HepG2 (cell line): ENCODE results near the gene THOC6. TPM values are rescaled to one million over a fixed set of nuclear protein-coding genes. Genes with fewer than 3 reads are reported as not detected.

ENCODE experiments used
- ATAC-seq: fragments of 200-7000 bp; cut with Tn5 transposase; 3 replicates; pipeline ENCODE4 v1.9.1; 2020; ENCODE audit warnings: mild to moderate bottlenecking, moderate library complexity
- BruUV-seq: library from RNA; stranded (reverse); fragments of 400-500 nt; replicated peaks from 2 replicates; lab custom pipeline; 2021; lab: Mats Ljungman, UMichigan
- CTCF ChIA-PET: fragments of 300-600 bp; formaldehyde crosslinking; extraction: SDS; loops from one replicate; lab custom pipeline; 2021; ENCODE audit warnings: low total read pairs, inconsistent platforms, low intra/inter-chr PET ratio; lab: Yijun Ruan, JAX
- POLR2A ChIA-PET: fragments of 350-600 bp; sonication (Branson Sonifier 250); formaldehyde crosslinking; loops from one replicate; lab custom pipeline; 2020; ENCODE audit warnings: antibody characterized with exemption, inconsistent platforms; lab: Yijun Ruan, JAX
- DNase-seq: peaks from one replicate; pipeline ENCODE4 v3.0.0-alpha.2; 2015; ENCODE audit warnings: low spot score
- FAIRE-seq: peaks from 3 replicates; lab custom pipeline; 2011; peaks lifted over from hg19 to GRCh38; lab: Jason Lieb, UNC
- H2AFZ ChIP-seq: one replicate; pipeline ENCODE4 v1.6.1; 2011; ENCODE audit warnings: low read length, inconsistent platforms
- H3K27ac ChIP-seq: fragments of 300-600 bp; 3 replicates; pipeline ENCODE4 v1.8.0; 2011; ENCODE audit warnings: mixed run types, mild to moderate bottlenecking, mixed read lengths, low read length, inconsistent platforms; ENCODE audit not compliant: insufficient read depth; ENCODE audit errors: extremely low read length
- H3K27me3 ChIP-seq, 2 experiments: fragments of 200-600 bp in 1 of 2; 2 replicates in 1 of 2; 3 replicates in 1 of 2; pipeline versions ENCODE4 v1.6.0 to v1.8.0; 2011; ENCODE audit warnings: low read length in 2 of 2, mild to moderate bottlenecking in 2 of 2, moderate library complexity in 2 of 2, inconsistent platforms in 1 of 2; ENCODE audit not compliant: insufficient read depth in 2 of 2, control insufficient read depth in 1 of 2
- H3K36me3 ChIP-seq, 2 experiments: fragments of 200-600 bp in 1 of 2; replicated peaks in 1 of 2; 2 replicates in 1 of 2; 3 replicates in 1 of 2; pipeline versions ENCODE4 v1.5.1 to v1.8.0; 2011; ENCODE audit warnings: low read length in 2 of 2, inconsistent platforms in 1 of 2; ENCODE audit not compliant: insufficient read depth in 2 of 2, control insufficient read depth in 1 of 2
- H3K4me1 ChIP-seq: 2 replicates; pipeline ENCODE4 v1.5.1; 2012; ENCODE audit warnings: low read length, inconsistent platforms; ENCODE audit not compliant: insufficient read depth
- H3K4me2 ChIP-seq: 2 replicates; pipeline ENCODE4 v1.6.0; 2011; ENCODE audit warnings: low read depth, low read length, inconsistent platforms
- H3K4me3 ChIP-seq, 3 experiments: fragments of 200-600 bp in 1 of 3; sonication (generic), shearing (Covaris generic) in 1 of 3; replicated peaks in 1 of 3; 2 replicates each; pipeline ENCODE4 v1.5.1; 2011 to 2016; ENCODE audit warnings: low read length in 3 of 3, inconsistent platforms in 2 of 3, low read depth in 2 of 3, mild to moderate bottlenecking in 2 of 3, control low read depth in 1 of 3, mixed read lengths in 1 of 3; ENCODE audit not compliant: insufficient read depth in 1 of 3
- H3K79me2 ChIP-seq: one replicate; pipeline ENCODE4 v1.6.1; 2011; ENCODE audit warnings: low read length, inconsistent platforms; ENCODE audit not compliant: insufficient read depth
- H3K9ac ChIP-seq: 2 replicates; pipeline ENCODE4 v1.6.0; 2011; ENCODE audit warnings: mild to moderate bottlenecking, low read depth, low read length, inconsistent platforms; ENCODE audit not compliant: insufficient read depth
- H3K9me3 ChIP-seq: 2 replicates; pipeline ENCODE4 v1.5.1; 2012; ENCODE audit warnings: mild to moderate bottlenecking, low read length
- H4K20me1 ChIP-seq: 2 replicates; pipeline ENCODE4 v1.6.0; 2011; ENCODE audit warnings: inconsistent platforms, mild to moderate bottlenecking, low read length, moderate library complexity; ENCODE audit not compliant: insufficient read depth
- EEA1 ChIP-seq: sonication (generic); formaldehyde crosslinking; IDR thresholded peaks from 2 replicates; pipeline ENCODE4 v1.5.1; 2020; ENCODE audit warnings: mild to moderate bottlenecking, missing genetic modification reagents, borderline replicate concordance
- FOSL1 ChIP-seq: sonication (generic); formaldehyde crosslinking; IDR thresholded peaks from 2 replicates; pipeline ENCODE4 v1.9.0; 2021; ENCODE audit warnings: missing genetic modification reagents, borderline replicate concordance
- MED1 ChIP-seq: sonication (generic); formaldehyde crosslinking; IDR thresholded peaks from 2 replicates; pipeline ENCODE4 v1.4.0; 2020; ENCODE audit warnings: missing genetic modification reagents
- NFKB2 ChIP-seq: sonication (generic); formaldehyde crosslinking; IDR thresholded peaks from 2 replicates; pipeline ENCODE4 v1.4.0; 2020; ENCODE audit warnings: missing genetic modification reagents, borderline replicate concordance
- NONO ChIP-seq, 2 experiments: fragments of 450-650 bp in 1 of 2; sonication (generic) in 1 of 2; formaldehyde crosslinking in 1 of 2; IDR thresholded peaks in 1 of 2; conservative IDR thresholded peaks in 1 of 2; 2 replicates each; pipeline versions ENCODE4 v1.6.1 to v1.8.0; 2017 to 2022; ENCODE audit warnings: mild to moderate bottlenecking in 1 of 2, missing genetic modification reagents in 1 of 2, moderate library complexity in 1 of 2
- PITX1 ChIP-seq: sonication (generic); formaldehyde crosslinking; IDR thresholded peaks from 2 replicates; pipeline ENCODE4 v1.5.1; 2020; ENCODE audit warnings: mild to moderate bottlenecking, missing genetic modification reagents
- RFXANK ChIP-seq: IDR thresholded peaks from 2 replicates; pipeline ENCODE4 v1.6.1; 2016
- TCF7L2 ChIP-seq: IDR thresholded peaks from 2 replicates; pipeline ENCODE4 v1.6.1; 2011; ENCODE audit warnings: mild to moderate bottlenecking, low read depth, low read length, moderate library complexity
- TRAFD1 ChIP-seq: sonication (generic); formaldehyde crosslinking; IDR thresholded peaks from 2 replicates; pipeline ENCODE4 v1.5.1; 2020; ENCODE audit warnings: missing genetic modification reagents, mild to moderate bottlenecking, borderline replicate concordance
- ZKSCAN5 ChIP-seq: sonication (generic); formaldehyde crosslinking; IDR thresholded peaks from 2 replicates; pipeline ENCODE4 v1.5.1; 2020; ENCODE audit warnings: mild to moderate bottlenecking, missing genetic modification reagents
- WGBS: methylation state at CpG from one replicate; pipeline ENCODE4 v1.1.6; 2017; ENCODE audit warnings: low lambda C conversion rate; 5-methylcytosine and 5-hydroxymethylcytosine counted together
- in situ Hi-C: cut with HindIII; loops from 2 replicates; pipeline ENCODE4 v1.10.0; 2017; ENCODE audit warnings: low pct_unique_long_range_greater_than_20kb; ENCODE audit not compliant: extremely low pct_ligation_motif_present
- intact Hi-C: fragments of 100-400 bp; cut with micrococcal nuclease; formaldehyde crosslinking; loops from one replicate; pipeline ENCODE4 v1.10.0; 2022; ENCODE audit not compliant: unreplicated experiment
- polyA plus RNA-seq, 8 experiments: library from polyadenylated mRNA; depleted of rRNA in 3 of 8; stranded (reverse) in 7 of 8; unstranded in 1 of 8; fragments of >200 nt; fragmentation: Illumina TruSeq in 4 of 8; extraction: Trizol in 4 of 8; gene quantifications; 2 replicates each; pipeline versions ENCODE4 v1.2.1 to v1.2.3, GENCODE V29; 2011 to 2016; ENCODE audit warnings: low read depth in 4 of 8, missing spikeins in 1 of 8, mixed read lengths in 1 of 8; ENCODE audit not compliant: insufficient read depth in 1 of 8
- total RNA-seq, 5 experiments: library from RNA; depleted of rRNA; stranded (reverse); fragments of >200 nt; fragmentation: Illumina TruSeq; extraction: Trizol; gene quantifications; 2 replicates each; pipeline ENCODE4 v1.2.3, GENCODE V29; 2016; ENCODE audit warnings: low read depth in 1 of 5
- TF ChIP-seq, protein P1 (sequence below): sonication (generic); formaldehyde crosslinking; IDR thresholded peaks from 2 replicates; pipeline ENCODE4 v1.8.0; 2022; ENCODE audit warnings: missing genetic modification reagents, mild to moderate bottlenecking, borderline replicate concordance
- TF ChIP-seq, protein P2 (sequence below): sonication (generic); formaldehyde crosslinking; conservative IDR thresholded peaks from 2 replicates; pipeline ENCODE4 v1.4.0; 2020; ENCODE audit warnings: mild to moderate bottlenecking, missing genetic modification reagents, moderate library complexity
- TF ChIP-seq, protein P3 (sequence below): sonication (generic); formaldehyde crosslinking; IDR thresholded peaks from 2 replicates; pipeline ENCODE4 v1.5.1; 2020; ENCODE audit warnings: mild to moderate bottlenecking, missing genetic modification reagents, moderate library complexity

Gene THOC6
- total and polyA plus RNA-seq, 2 of the 13 experiments (the other 11 are each of a cell fraction or from before 2014, with no cell fraction given): 32.1 to 37.0 TPM

GRCh38 chr16:3023415-3023668 lies 493 bp upstream of the THOC6 start:
- intact Hi-C loops (no loop called here), in situ Hi-C loops (no loop called here)
- H3K9ac ChIP-seq: peak overlapping the region; percentile 99
- ATAC-seq (no peak), DNase-seq (no peak), FAIRE-seq (no peak)
- peaks cover 16 to 17% of the 10 kb centered on the region in 2 experiments; a peak in 4 of 5 replicates for H3K36me3 ChIP-seq
- peaks cover 31% of the 10 kb centered on the region; the same call in 1 of the 2 replicates for H4K20me1 ChIP-seq
- no peaks in the 10 kb centered on the region for H3K9me3 ChIP-seq
- H3K4me3 ChIP-seq: peak overlapping the region; percentile 62 to 93 (median 65)
- no peak overlapping the region for H2AFZ ChIP-seq
- ChIA-PET POLR2A (interaction anchor here (1.2 to 18.8 kb wide), 13 partner anchors 8 to 271 kb away, joined by 3 to 750 read pairs (median 4); partner anchors contain the start of genes CLDN9, IL32, KREMEN2 and PKMYT1), CTCF (no interaction called here)
- H3K27ac ChIP-seq: peak overlapping the region; percentile 93
- WGBS: no CpG with 5 or more reads among the region's 6 CpGs
- no TSS peak for BruUV-seq
- no peaks in the 10 kb centered on the region; a peak in 2 of 5 replicates for H3K27me3 ChIP-seq
- peak overlapping the region; percentile 85 for H3K4me2 ChIP-seq
- peaks cover 5% of the 10 kb centered on the region for H3K79me2 ChIP-seq
- peaks cover 50% of the 10 kb centered on the region for H3K4me1 ChIP-seq
- no peak for TF ChIP-seq FOSL1 (CRISPR knock-in tag)
- TF ChIP-seq RFXANK (CRISPR knock-in tag): no peak
- 0 out of 2 replicates have a peak, but pooled peaks have one; percentile 1 for TF ChIP-seq TRAFD1 (CRISPR knock-in tag)
- no peak for TF ChIP-seq EEA1 (CRISPR knock-in tag)
- TF ChIP-seq, protein P1, sequence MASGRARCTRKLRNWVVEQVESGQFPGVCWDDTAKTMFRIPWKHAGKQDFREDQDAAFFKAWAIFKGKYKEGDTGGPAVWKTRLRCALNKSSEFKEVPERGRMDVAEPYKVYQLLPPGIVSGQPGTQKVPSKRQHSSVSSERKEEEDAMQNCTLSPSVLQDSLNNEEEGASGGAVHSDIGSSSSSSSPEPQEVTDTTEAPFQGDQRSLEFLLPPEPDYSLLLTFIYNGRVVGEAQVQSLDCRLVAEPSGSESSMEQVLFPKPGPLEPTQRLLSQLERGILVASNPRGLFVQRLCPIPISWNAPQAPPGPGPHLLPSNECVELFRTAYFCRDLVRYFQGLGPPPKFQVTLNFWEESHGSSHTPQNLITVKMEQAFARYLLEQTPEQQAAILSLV: no peak
- peak; percentile 7; the same call in 1 of the 2 replicates for TF ChIP-seq MED1 (CRISPR knock-in tag)
- TF ChIP-seq PITX1: 0 out of 2 replicates have a peak, but pooled peaks have one; percentile 13
- no peak for TF ChIP-seq NONO (IDR thresholded peaks at IDR 0.05)
- no peak for TF ChIP-seq NONO (CRISPR knock-in tag; conservative IDR thresholded peaks at IDR 0.05)
- TF ChIP-seq ZKSCAN5: peak; percentile 12; the same call in 1 of the 2 replicates
- TF ChIP-seq TCF7L2: no peak
- TF ChIP-seq NFKB2 (CRISPR knock-in tag): no peak
- TF ChIP-seq, protein P2, sequence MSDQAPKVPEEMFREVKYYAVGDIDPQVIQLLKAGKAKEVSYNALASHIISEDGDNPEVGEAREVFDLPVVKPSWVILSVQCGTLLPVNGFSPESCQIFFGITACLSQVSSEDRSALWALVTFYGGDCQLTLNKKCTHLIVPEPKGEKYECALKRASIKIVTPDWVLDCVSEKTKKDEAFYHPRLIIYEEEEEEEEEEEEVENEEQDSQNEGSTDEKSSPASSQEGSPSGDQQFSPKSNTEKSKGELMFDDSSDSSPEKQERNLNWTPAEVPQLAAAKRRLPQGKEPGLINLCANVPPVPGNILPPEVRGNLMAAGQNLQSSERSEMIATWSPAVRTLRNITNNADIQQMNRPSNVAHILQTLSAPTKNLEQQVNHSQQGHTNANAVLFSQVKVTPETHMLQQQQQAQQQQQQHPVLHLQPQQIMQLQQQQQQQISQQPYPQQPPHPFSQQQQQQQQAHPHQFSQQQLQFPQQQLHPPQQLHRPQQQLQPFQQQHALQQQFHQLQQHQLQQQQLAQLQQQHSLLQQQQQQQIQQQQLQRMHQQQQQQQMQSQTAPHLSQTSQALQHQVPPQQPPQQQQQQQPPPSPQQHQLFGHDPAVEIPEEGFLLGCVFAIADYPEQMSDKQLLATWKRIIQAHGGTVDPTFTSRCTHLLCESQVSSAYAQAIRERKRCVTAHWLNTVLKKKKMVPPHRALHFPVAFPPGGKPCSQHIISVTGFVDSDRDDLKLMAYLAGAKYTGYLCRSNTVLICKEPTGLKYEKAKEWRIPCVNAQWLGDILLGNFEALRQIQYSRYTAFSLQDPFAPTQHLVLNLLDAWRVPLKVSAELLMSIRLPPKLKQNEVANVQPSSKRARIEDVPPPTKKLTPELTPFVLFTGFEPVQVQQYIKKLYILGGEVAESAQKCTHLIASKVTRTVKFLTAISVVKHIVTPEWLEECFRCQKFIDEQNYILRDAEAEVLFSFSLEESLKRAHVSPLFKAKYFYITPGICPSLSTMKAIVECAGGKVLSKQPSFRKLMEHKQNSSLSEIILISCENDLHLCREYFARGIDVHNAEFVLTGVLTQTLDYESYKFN (CRISPR knock-in tag): no peak
- TF ChIP-seq, protein P3, sequence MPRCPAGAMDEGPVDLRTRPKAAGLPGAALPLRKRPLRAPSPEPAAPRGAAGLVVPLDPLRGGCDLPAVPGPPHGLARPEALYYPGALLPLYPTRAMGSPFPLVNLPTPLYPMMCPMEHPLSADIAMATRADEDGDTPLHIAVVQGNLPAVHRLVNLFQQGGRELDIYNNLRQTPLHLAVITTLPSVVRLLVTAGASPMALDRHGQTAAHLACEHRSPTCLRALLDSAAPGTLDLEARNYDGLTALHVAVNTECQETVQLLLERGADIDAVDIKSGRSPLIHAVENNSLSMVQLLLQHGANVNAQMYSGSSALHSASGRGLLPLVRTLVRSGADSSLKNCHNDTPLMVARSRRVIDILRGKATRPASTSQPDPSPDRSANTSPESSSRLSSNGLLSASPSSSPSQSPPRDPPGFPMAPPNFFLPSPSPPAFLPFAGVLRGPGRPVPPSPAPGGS: no peak
